Endothelial cell (in vitro differentiated cells): ENCODE data around the gene IREB2. TPM values are rescaled to one million over a fixed set of nuclear protein-coding genes. Genes with fewer than 3 reads are reported as not detected.
"Not testable (repeated sequence)": the region's sequence is repeated elsewhere in the genome, so short reads cannot be mapped to it uniquely, and the experiment has no call there.

ENCODE experiments used
- DNase-seq: peaks from one replicate; pipeline ENCODE4 v3.0.0; 2021; ENCODE audit warnings: low spot score
- H3K27ac Mint-ChIP-seq: one replicate; pipeline ENCODE4 v1.8.0; 2021; ENCODE audit warnings: mixed read lengths, inconsistent platforms; ENCODE audit not compliant: unreplicated experiment
- H3K27me3 Mint-ChIP-seq: one replicate; pipeline ENCODE4 v1.8.0; 2021; ENCODE audit warnings: mild to moderate bottlenecking, moderate library complexity, mixed read lengths, inconsistent platforms; ENCODE audit not compliant: unreplicated experiment
- H3K36me3 Mint-ChIP-seq: one replicate; pipeline ENCODE4 v1.8.0; 2021; ENCODE audit warnings: mild to moderate bottlenecking, low read depth, mixed read lengths, inconsistent platforms; ENCODE audit not compliant: unreplicated experiment
- H3K4me1 Mint-ChIP-seq: one replicate; pipeline ENCODE4 v1.8.0; 2021; ENCODE audit warnings: mild to moderate bottlenecking, mixed read lengths, inconsistent platforms; ENCODE audit not compliant: unreplicated experiment
- H3K4me3 Mint-ChIP-seq: one replicate; pipeline ENCODE4 v1.8.0; 2021; ENCODE audit warnings: mild to moderate bottlenecking, mixed read lengths, inconsistent platforms; ENCODE audit not compliant: unreplicated experiment
- H3K9me3 Mint-ChIP-seq: one replicate; pipeline ENCODE4 v1.8.0; 2021; ENCODE audit warnings: mixed read lengths, inconsistent platforms; ENCODE audit not compliant: unreplicated experiment
- CTCF ChIP-seq: fragments of 200-600 bp; sonication (generic); IDR thresholded peaks from one replicate; pipeline ENCODE4 v1.5.0; 2021; ENCODE audit warnings: antibody characterized with exemption; ENCODE audit not compliant: unreplicated experiment
- total RNA-seq: library from RNA; stranded (reverse); fragmentation: NEBNext Ultra II Directional; extraction: Animal tissue kit (Norgen Biotek cat#: 25700); gene quantifications from one replicate; pipeline ENCODE4 v1.2.1, GENCODE V29; 2021; ENCODE audit not compliant: unreplicated experiment

Gene IREB2
- total RNA-seq, 1 donor from 2014 or later: 71.3 TPM

- Mint-ChIP-seq H3K4me3 (no peak overlapping the region), H3K36me3 (no peaks in the 10 kb centered on the region), H3K4me1 (peaks cover 13% of the 10 kb centered on the region), H3K27ac (no peak overlapping the region), H3K27me3 (peaks cover 3% of the 10 kb centered on the region), H3K9me3 (no peaks in the 10 kb centered on the region)
- TF ChIP-seq CTCF: no peak
- DNase-seq: no peak
Measured at GRCh38 chr15:78398076-78398825, 39.8 kb upstream of the IREB2 start.

- DNase-seq: no peak
- Mint-ChIP-seq H3K4me3 (no peak overlapping the region), H3K9me3 (no peaks in the 10 kb centered on the region), H3K27me3 (peaks cover 1% of the 10 kb centered on the region), H3K4me1 (peaks cover 4% of the 10 kb centered on the region), H3K36me3 (no peaks in the 10 kb centered on the region), H3K27ac (no peak overlapping the region)
- no peak for TF ChIP-seq CTCF
Measured at GRCh38 chr15:78399091-78399490, 38.9 kb upstream of the IREB2 start.

- H3K27me3 Mint-ChIP-seq: no peaks in the 10 kb centered on the region
- no peak overlapping the region for H3K27ac Mint-ChIP-seq
- H3K36me3 Mint-ChIP-seq: no peaks in the 10 kb centered on the region
- DNase-seq: no peak
- no peak overlapping the region for H3K4me3 Mint-ChIP-seq
- no peaks in the 10 kb centered on the region for H3K9me3 Mint-ChIP-seq
- TF ChIP-seq CTCF: no peak
- H3K4me1 Mint-ChIP-seq: no peaks in the 10 kb centered on the region
Measured at GRCh38 chr15:78402061-78402610, 35.9 kb upstream of the IREB2 start.

- H3K27ac Mint-ChIP-seq: no peak overlapping the region
- peaks cover 11% of the 10 kb centered on the region for H3K4me1 Mint-ChIP-seq
- H3K4me3 Mint-ChIP-seq: no peak overlapping the region
- no peaks in the 10 kb centered on the region for H3K36me3 Mint-ChIP-seq
- no peak for DNase-seq
- no peak for TF ChIP-seq CTCF
- no peaks in the 10 kb centered on the region for H3K27me3 Mint-ChIP-seq
- H3K9me3 Mint-ChIP-seq: no peaks in the 10 kb centered on the region
Measured at GRCh38 chr15:78404125-78404524, 33.9 kb upstream of the IREB2 start.

- H3K27me3 Mint-ChIP-seq, H3K9me3 Mint-ChIP-seq, DNase-seq, H3K36me3 Mint-ChIP-seq, H3K4me3 Mint-ChIP-seq, H3K27ac Mint-ChIP-seq: not testable (repeated sequence)
- H3K4me1 Mint-ChIP-seq: peaks cover 11% of the 10 kb centered on the region
Measured at GRCh38 chr15:78404796-78405195, 33.2 kb upstream of the IREB2 start.
